HEK293 (cell line): ENCODE data around the gene TUBA8.
"Not testable (repeated sequence)": the region's sequence is repeated elsewhere in the genome, so short reads cannot be mapped to it uniquely, and the experiment has no call there.

Source experiments
- EGR2 ChIP-seq: fragments of 450-650 bp; formaldehyde crosslinking; IDR thresholded peaks from 2 replicates; pipeline ENCODE4 v1.5.1; 2016; ENCODE audit warnings: low read depth, missing biosample characterization, missing genetic modification characterization
- HOXA7 ChIP-seq: sonication (generic); formaldehyde crosslinking; IDR thresholded peaks from 2 replicates; pipeline ENCODE4 v1.8.1; 2022; ENCODE audit warnings: missing genetic modification reagents, borderline replicate concordance
- KLF16 ChIP-seq: fragments of 450-650 bp; formaldehyde crosslinking; IDR thresholded peaks from 2 replicates; pipeline ENCODE4 v1.5.1; 2017; ENCODE audit warnings: missing biosample characterization, missing genetic modification characterization
- TCF7L2 ChIP-seq: IDR thresholded peaks from 2 replicates; pipeline ENCODE4 v1.6.1; 2011; ENCODE audit warnings: low read depth, mild to moderate bottlenecking, inconsistent platforms, low read length, moderate library complexity, borderline replicate concordance
- ZFP3 ChIP-seq: fragments of 450-650 bp; formaldehyde crosslinking; IDR thresholded peaks from 2 replicates; pipeline ENCODE4 v1.5.1; 2016; ENCODE audit warnings: low read depth, missing biosample characterization, missing genetic modification characterization
- ZNF138 ChIP-seq: fragments of 450-650 bp; formaldehyde crosslinking; IDR thresholded peaks from 2 replicates; pipeline ENCODE4 v1.5.1; 2016; ENCODE audit warnings: missing biosample characterization, missing genetic modification characterization, borderline replicate concordance
- ZNF274 ChIP-seq, 2 experiments: fragments of 200-500 bp in 1 of 2; fragments of 450-650 bp in 1 of 2; sonication (Bioruptor generic) in 1 of 2; formaldehyde crosslinking in 1 of 2; IDR thresholded peaks; 2 replicates each; pipeline versions ENCODE4 v1.5.1 to v1.6.1; 2014 to 2016; ENCODE audit warnings: borderline replicate concordance in 1 of 2, inconsistent platforms in 1 of 2, low read length in 1 of 2, missing biosample characterization in 1 of 2, missing genetic modification characterization in 1 of 2
- TF ChIP-seq, protein P1 (sequence below): fragments of 450-650 bp; formaldehyde crosslinking; IDR thresholded peaks from 2 replicates; pipeline ENCODE4 v1.5.1; 2016; ENCODE audit warnings: missing biosample characterization, missing genetic modification characterization
- TF ChIP-seq, protein P2 (sequence below): fragments of 450-650 bp; formaldehyde crosslinking; IDR thresholded peaks from 2 replicates; pipeline ENCODE4 v1.5.1; 2016; ENCODE audit warnings: missing biosample characterization, missing genetic modification characterization
- TF ChIP-seq, protein P3 (sequence below): fragments of 450-650 bp; formaldehyde crosslinking; IDR thresholded peaks from 2 replicates; pipeline ENCODE4 v1.5.1; 2017; ENCODE audit warnings: missing biosample characterization, mild to moderate bottlenecking, missing genetic modification characterization, moderate library complexity
- TF ChIP-seq, protein P4 (sequence below): fragments of 450-650 bp; formaldehyde crosslinking; IDR thresholded peaks from 2 replicates; pipeline ENCODE4 v1.5.1; 2017; ENCODE audit warnings: missing biosample characterization, missing genetic modification characterization

DNA sequence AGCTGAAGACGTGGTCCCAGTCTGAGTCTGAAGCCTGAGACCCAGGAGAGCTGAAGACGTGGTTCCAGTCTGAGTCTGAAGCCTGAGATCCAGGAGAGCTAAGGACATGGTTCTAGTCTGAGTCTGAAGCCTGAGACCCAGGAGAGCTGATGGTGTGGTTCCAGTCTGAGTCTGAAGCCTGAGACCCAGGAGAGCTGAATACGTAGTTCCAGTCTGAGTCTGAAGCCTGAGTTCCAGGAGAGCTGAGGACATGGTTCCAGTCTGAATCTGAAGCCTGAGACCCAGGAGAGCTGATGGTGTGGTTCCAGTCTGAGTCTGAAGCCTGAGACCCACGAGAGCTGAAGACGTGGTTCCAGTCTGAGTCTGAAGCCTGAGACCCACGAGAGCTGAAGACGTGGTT lies 4.6 kb upstream of the TUBA8 start:
- TF ChIP-seq, protein P1, sequence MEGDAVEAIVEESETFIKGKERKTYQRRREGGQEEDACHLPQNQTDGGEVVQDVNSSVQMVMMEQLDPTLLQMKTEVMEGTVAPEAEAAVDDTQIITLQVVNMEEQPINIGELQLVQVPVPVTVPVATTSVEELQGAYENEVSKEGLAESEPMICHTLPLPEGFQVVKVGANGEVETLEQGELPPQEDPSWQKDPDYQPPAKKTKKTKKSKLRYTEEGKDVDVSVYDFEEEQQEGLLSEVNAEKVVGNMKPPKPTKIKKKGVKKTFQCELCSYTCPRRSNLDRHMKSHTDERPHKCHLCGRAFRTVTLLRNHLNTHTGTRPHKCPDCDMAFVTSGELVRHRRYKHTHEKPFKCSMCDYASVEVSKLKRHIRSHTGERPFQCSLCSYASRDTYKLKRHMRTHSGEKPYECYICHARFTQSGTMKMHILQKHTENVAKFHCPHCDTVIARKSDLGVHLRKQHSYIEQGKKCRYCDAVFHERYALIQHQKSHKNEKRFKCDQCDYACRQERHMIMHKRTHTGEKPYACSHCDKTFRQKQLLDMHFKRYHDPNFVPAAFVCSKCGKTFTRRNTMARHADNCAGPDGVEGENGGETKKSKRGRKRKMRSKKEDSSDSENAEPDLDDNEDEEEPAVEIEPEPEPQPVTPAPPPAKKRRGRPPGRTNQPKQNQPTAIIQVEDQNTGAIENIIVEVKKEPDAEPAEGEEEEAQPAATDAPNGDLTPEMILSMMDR (tag by site-specific recombination): not testable (repeated sequence)
- TF ChIP-seq, protein P2, sequence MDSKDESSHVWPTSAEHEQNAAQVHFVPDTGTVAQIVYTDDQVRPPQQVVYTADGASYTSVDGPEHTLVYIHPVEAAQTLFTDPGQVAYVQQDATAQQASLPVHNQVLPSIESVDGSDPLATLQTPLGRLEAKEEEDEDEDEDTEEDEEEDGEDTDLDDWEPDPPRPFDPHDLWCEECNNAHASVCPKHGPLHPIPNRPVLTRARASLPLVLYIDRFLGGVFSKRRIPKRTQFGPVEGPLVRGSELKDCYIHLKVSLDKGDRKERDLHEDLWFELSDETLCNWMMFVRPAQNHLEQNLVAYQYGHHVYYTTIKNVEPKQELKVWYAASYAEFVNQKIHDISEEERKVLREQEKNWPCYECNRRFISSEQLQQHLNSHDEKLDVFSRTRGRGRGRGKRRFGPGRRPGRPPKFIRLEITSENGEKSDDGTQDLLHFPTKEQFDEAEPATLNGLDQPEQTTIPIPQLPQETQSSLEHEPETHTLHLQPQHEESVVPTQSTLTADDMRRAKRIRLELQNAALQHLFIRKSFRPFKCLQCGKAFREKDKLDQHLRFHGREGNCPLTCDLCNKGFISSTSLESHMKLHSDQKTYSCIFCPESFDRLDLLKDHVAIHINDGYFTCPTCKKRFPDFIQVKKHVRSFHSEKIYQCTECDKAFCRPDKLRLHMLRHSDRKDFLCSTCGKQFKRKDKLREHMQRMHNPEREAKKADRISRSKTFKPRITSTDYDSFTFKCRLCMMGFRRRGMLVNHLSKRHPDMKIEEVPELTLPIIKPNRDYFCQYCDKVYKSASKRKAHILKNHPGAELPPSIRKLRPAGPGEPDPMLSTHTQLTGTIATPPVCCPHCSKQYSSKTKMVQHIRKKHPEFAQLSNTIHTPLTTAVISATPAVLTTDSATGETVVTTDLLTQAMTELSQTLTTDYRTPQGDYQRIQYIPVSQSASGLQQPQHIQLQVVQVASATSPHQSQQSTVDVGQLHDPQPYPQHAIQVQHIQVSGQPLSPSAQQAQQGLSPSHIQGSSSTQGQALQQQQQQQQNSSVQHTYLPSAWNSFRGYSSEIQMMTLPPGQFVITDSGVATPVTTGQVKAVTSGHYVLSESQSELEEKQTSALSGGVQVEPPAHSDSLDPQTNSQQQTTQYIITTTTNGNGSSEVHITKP (tag by site-specific recombination): not testable (repeated sequence)
- not testable (repeated sequence) for TF ChIP-seq TCF7L2; EGR2 (tag by site-specific recombination); KLF16 (tag by site-specific recombination); ZNF138 (tag by site-specific recombination); ZFP3; HOXA7 (CRISPR knock-in tag); ZNF274 (IDR thresholded peaks at IDR 0.05; ENCODE audit: low read length); ZNF274 (tag by site-specific recombination; IDR thresholded peaks at IDR 0.05; ENCODE audit: borderline replicate concordance)
- TF ChIP-seq, protein P3, sequence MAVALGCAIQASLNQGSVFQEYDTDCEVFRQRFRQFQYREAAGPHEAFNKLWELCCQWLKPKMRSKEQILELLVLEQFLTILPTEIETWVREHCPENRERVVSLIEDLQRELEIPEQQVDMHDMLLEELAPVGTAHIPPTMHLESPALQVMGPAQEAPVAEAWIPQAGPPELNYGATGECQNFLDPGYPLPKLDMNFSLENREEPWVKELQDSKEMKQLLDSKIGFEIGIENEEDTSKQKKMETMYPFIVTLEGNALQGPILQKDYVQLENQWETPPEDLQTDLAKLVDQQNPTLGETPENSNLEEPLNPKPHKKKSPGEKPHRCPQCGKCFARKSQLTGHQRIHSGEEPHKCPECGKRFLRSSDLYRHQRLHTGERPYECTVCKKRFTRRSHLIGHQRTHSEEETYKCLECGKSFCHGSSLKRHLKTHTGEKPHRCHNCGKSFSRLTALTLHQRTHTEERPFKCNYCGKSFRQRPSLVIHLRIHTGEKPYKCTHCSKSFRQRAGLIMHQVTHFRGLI (tag by site-specific recombination): not testable (repeated sequence)
- TF ChIP-seq, protein P4, sequence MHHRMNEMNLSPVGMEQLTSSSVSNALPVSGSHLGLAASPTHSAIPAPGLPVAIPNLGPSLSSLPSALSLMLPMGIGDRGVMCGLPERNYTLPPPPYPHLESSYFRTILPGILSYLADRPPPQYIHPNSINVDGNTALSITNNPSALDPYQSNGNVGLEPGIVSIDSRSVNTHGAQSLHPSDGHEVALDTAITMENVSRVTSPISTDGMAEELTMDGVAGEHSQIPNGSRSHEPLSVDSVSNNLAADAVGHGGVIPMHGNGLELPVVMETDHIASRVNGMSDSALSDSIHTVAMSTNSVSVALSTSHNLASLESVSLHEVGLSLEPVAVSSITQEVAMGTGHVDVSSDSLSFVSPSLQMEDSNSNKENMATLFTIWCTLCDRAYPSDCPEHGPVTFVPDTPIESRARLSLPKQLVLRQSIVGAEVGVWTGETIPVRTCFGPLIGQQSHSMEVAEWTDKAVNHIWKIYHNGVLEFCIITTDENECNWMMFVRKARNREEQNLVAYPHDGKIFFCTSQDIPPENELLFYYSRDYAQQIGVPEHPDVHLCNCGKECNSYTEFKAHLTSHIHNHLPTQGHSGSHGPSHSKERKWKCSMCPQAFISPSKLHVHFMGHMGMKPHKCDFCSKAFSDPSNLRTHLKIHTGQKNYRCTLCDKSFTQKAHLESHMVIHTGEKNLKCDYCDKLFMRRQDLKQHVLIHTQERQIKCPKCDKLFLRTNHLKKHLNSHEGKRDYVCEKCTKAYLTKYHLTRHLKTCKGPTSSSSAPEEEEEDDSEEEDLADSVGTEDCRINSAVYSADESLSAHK (tag by site-specific recombination): not testable (repeated sequence)
